GM19467 (cell line): ENCODE measurements around the gene DNAH10.
"Not testable (repeated sequence)": the region's sequence is repeated elsewhere in the genome, so short reads cannot be mapped to it uniquely, and the experiment has no call there.

Experiments
- ATAC-seq: cut with Tn5 transposase; IDR thresholded peaks from one replicate; pipeline ENCODE4 v1.9.1; 2021; ENCODE audit warnings: mild to moderate bottlenecking, moderate library complexity; ENCODE audit not compliant: unreplicated experiment

DNAH10 gene

DNA sequence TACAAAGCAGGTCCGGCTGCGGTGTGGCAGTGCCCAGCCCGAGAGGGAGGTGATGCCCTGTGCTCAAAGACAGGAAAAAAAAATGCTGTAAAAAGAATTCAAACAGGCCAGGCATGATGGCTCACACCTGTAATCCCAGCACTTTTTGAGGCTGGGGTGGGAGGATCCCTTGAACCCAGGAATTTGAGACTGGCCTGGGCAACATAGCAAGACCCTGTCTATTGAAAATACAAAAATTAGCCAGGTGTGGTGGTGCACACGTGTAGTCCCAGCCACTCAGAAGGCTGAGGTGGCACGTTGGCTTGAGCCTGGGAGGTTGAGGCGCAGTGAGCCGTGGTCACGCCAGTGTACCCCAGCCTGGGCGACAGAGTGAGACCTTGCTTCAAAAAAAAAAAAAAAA, 26.4 kb downstream of the DNAH10 start:
- ATAC-seq = no peak

DNA sequence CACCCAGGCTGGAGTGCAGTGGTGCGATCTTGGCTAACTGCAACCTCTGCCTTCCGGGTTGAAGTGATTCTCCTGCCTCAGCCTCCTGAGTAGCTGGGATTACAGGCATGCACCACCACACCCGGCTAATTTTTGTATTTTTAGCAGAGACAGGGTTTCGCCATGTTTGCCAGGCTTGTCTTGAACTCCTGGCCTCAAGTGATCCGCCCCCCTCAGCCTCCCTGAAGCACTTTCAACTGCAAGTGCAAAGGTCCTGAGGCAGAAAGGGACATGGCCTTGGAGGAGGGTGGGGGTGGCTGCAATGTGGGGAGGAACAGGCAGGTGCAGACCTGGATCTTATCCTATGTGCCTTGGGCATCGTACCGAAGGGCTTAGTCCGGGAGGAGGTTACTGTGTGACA, 27.3 kb downstream of the DNAH10 start:
- ATAC-seq = not testable (repeated sequence)

DNA sequence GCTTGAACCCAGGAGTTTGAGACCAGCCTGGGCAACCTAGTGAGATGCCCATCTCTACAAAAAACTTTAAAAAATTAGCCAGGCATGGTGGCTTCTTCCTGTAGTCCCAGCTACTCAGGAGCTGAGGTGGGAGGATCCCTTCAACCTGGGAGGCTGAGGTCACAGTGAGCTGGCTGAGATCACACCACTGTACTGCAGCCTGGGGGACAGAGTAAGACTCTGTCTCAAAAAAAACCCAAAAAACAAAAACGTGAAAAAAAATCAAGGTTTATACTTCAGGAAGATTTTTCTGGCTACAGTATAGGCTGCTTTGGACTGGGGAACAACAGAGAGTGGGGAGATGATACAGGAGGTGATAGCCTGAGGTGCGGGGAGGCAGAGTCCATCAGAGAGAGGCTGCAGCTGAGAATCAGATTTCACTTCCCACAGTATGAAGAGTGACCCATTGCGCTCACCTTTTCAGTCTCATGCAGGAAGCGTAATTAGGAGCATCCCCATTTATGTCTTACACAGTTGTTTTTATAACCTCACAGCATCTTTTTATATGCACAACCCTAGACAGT, 28.9 kb downstream of the DNAH10 start:
- no peak for ATAC-seq

DNA sequence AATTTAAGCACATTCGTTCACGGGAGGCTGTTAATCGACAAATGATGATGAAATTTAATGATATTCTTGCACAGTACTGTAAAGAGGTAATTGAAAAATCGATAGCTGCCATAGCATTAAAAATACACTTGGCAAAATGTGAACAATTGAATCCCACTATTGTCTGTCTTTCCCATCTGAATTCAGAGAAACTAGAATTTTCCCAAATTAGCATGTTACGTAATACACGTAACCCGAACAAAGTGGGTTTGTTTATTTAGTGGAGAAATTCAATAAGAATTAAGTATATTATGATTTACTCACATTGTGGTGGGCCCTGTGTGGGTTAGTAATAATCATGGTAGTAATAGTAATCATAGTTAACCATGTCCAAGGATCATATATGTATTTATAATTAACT, 31.9 kb downstream of the DNAH10 start:
- no peak for ATAC-seq

DNA sequence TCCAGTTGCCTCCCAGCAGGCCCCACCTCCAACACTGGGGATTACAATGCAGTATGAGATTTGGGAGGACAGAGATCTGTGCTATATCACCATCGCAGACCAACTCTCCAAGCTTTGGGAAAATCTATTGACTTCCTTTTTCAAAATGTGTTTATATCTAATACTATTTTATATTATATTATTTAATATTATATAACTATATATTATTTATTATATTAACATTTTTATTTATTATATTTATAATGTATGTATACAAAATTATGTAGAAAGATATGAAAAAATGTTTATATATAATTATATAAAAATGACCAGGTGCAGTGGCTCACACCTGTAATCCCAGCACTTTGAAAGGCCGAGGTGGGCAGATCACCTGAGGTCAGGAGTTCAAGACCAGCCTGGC, 36.4 kb downstream of the DNAH10 start:
- no peak for ATAC-seq

DNA sequence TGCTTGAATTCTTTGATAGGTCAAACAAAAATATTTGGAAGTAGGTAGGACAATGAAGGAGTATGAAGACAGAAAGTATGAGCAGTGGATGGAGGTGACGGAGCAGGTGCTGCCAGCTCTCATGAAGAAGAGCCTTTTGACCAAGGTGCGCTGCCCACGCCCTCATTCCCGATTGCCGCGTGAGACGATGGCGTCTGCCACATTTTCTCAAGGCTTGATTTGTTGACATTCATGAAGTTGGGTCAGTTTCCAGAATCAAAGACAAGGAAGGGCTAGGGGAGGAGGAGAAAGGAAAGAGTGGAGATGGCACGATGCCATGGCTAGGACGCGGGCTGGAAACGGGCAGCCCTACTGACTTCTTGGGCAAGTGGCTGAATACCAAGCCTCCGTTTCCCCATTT, 37.1 kb downstream of the DNAH10 start:
- no peak for ATAC-seq

DNA sequence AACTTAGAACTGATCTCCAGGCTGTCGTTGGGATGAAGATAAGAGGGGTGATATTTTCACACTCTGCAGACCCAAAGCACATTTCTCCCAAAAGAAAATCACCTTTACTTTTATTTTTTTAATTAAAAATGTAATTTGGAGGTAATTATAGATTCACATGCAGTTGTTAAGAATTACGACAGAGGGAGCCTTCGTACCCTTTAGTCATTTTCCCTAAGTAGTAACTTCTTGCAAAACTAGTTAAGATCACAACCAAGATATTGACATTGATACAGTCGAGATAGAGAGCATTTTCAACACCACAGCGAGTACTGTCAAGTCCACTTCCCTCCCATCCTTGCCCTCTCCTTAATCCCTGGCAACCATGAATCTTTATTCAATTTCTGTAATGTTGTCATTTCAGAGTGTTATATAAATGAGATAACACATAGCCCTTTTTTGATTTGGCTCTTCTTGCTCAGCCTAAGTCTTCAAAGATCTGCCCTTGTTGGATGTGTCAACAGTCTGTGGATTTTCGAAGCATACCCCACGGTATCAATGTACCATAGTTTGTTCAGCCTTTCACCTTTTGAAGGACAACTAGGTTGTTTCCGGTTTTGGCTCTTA, 39.6 kb downstream of the DNAH10 start:
- ATAC-seq = no peak

DNA sequence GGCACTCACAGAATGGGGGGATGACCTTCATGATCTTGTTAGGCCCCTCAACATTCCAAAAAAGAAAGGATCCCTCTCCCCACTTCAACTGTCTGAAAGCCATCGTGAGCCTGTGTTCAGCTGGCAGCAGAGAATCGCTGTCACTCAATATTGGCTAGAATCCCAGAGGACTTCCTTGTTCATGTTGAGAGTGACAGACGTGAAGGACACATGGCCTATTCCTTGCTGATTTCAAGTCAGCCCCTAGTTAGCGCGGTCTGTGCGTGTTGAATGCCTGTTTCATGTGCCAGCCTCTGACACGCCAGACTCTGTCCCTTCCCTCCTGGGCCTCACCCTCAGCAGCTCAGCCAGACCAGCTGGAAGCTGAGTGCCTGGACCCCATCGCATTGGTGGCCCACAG, 43.1 kb downstream of the DNAH10 start:
- no peak for ATAC-seq

DNA sequence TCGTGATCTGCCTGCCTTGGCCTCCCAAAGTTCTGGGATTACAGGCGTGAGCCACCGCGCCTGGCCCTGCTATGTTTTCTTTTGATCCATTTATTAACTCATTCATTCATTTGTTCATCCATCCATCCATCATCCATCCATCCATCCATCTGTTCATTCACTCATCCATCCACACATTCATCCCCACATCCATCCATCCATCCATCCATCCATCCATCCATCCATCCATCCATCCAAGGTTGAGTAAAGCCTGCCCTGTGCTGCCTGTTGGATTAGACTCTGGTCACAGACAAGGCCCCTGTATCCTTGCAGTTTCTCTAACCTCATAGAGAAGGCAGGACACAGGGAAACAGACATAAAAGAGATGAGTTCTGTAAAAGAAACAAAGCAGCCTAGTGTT, 44.9 kb downstream of the DNAH10 start:
- no peak for ATAC-seq

DNA sequence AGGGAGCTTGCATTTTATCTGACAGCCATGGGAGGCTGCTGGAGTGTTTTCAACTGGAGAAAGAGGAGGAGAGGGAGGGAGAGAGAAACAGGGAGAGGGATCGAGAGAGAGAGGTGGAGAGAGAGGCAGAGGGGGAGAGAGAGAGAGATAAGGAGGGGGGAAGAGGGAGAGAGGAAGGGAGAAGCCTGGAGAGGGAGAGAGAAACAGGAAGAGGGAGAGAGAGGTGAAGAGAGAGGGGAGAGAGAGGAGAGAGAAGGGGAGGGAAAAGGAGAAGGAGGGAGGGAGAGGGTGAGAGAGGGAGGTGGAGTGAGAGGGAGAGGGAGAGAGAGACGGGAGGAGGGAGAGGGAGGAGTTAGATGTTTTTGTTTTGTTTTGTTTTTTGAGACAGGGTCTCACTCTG, 45.6 kb downstream of the DNAH10 start:
- no peak for ATAC-seq

DNA sequence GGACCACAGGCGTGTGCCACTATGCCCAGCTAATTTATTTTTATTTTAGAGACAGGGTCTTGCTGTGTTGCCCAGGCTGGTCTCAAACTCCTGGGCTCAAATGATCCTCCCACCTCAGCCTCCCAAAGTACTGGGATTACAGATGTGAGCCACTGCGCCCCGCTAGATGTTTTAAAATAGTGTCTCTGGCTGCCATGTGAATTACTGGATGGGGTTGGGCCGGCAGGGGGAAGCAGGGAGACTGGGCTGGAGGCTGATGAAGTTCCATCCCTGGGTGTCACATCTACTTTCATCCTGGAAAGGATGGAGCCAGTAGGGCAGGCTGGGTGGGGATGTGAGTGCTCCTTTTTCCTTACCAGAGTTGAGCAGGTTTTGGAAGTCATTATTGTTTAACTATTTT, 46.1 kb downstream of the DNAH10 start:
- no peak for ATAC-seq

DNA sequence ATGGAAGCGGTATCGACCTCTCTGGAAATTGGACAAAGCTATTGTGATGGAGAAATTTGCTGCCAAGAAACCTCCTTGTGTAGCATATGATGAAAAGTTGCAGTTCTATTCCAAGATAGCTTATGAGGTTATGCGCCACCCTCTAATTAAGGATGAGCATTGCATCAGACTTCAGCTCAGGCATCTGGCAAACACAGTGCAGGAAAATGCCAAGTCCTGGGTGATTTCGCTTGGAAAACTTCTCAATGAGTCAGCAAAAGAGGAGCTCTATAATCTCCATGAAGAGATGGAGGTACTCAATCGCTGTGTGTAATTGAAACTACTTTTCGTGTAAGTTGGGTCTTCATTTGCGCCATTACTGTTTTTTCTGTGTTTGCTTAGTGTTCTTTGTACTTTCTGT, 51.2 kb downstream of the DNAH10 start:
- ATAC-seq = no peak

DNA sequence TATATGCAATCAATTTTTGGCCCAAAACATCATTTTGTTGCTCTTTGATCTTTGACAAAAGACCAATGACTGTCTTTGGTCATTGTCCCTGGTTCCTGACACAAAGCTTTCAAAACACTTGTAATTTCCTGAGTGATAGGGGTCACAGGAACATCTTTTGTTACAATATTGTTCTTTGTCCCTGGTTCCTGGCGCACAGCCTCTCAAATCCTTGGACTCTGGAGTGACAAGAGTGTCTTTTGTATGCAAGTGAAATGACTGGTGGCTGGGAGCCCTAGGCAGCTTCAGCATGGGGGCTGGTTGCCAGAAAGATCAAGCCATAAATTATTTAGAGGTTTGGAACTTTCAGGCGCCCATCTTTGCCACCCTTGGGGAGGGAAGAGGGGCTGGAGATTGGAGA, 53.9 kb downstream of the DNAH10 start:
- ATAC-seq = no peak

DNA sequence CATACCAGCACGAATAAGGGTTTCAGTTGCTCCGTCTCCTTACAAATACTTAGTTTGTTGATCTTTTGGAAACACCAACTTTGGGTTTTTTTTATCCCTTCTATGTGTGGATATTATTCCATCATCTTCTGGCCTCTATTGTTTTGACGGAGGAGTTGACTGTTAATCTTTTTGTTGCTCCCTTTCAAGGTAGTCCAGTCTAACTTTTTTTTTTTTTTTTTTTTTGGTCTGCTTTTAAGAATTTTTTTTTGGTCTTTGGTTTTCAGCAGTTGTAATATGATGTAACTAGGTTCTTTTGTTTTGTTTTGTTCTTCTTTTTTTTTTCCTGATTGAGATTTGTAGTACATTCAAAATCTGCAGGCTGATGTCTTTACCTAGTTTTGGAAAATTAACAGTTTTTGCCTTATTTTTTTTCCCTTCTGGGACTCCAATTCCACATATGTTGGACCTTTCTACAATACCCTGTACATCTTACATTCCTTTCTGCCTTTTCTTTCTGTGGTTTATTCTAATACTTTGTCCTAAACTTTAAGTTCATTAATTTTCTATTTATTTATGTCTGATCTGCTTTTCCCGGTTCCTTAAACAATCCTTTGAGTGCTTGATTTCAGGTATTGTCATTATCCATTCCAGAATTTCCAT, 54.9 kb downstream of the DNAH10 start:
- ATAC-seq = no peak

DNA sequence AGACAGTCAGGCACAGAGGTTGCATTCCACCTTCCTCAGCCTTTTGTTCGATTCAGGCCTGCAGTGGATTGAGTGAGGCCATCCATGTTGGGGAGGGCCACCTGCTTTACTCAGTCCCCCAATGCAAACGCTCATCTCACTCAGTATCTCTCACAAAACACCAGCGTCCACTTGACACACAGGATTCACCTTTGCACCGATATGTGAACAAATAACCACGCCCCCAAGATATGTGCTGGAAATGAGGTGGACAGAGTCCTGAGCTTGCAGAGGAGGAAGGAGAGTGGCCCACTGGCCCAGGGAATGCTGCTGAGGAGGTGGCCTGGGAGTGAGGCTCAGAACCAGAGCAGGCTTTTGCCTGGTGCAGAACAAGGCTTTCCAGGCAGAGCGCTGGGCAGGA, 60.7 kb downstream of the DNAH10 start:
- no peak for ATAC-seq

DNA sequence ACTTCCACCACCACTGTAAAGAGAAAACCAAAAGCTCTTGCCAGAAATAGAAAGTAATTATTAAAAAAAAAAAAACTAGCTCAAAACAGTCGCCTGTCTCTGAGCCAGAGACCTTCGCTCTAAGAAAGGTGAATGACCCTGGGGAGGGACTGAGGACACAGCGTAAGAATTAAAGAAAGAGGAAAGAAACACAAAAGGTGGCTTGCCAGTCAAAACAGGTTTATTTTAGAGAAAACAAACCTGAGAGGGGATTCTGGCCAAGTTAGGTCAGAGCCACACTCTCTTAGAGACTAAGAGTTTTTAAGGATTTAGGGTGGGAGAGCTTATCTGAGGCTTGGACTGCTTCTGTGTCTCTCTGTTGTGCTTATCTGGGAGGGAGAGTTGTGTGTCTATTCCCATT, 66.0 kb downstream of the DNAH10 start:
- no peak for ATAC-seq

DNA sequence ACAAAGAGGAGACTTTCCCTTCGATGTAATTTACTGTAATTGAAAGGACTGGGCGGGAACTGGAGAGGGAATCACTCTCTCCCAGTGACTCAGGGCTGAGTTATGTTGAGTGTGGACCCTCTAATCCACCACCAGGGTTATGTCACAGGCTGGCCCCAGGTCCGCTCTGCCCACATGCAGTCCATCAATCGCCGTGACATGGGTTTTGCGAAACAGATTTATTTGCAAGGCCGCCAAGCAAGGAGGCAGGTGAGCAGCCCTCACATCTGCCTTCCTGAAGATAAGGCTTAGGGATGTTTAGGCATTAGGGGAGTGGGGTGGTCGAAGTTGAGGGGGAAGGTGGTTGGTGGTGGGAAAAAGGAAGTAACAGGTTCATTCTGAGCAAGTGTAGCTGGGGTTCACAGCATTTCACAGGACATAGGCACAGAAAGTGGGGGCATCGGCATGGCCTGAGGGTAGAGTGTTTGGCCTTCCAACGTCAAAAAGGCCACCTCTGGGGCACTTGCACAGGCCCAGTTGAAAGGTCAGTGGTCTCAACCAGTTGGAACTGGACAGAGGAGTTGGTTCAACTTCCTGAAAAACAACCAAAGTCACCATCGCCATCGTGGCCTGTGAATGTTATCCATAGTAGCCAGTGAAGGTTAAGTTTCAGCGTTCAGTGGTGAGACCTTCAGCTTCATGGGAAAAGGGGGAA, 66.9 kb downstream of the DNAH10 start:
- ATAC-seq = no peak

DNA sequence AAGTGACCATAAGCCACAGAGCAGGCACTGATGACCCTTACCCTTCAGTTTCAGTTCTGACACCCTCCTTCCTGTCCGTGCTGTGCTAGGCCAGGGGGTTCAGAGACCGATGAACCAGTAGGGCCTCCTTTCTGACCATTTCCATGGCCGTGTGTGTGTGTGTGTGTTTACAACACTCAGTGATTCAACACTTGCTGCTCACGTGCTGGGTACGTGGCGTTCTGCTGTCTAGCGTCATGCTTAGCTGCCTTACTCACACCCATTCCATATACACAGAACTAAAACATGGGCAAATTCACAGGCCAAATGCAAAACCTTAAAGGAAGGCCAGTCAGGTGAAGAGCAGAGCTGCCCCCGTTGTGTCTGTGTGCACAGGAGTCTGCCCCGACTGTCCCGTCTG, 67.5 kb downstream of the DNAH10 start:
- no peak for ATAC-seq

DNA sequence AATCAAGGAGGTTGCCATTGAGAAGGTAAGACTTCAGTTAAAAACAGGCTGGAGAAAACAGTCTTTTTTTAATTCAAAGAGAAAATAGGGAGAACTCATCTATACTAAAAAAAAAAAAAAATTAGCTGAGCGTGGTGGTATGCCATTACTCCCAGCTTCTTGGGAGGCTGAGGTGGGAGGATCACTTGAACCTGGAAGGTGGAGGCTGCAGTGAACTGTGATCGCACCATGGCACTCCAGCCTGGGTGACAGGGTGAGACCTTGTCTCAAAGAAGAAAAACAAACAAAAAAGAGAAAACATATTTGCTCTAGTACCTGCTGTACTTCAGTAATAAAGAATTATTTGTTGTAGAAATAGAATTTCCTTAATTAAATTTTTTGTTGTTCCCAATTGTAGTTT, 68.6 kb downstream of the DNAH10 start:
- ATAC-seq = no peak

DNA sequence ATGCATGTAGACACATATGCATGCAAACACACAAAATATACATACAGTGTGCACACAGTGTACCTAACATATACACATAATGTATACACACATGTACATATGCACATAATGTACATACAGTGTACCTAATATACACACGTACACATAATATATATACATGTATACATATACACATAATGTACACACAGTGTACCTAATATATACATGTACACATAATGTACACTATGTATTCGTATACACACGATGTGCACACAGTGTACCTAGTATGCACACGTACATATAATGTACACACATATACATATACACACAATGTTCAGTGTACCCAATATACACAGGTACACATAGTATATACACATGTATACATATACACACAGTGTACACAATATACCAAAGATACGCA, 70.0 kb downstream of the DNAH10 start:
- ATAC-seq = no peak

DNA sequence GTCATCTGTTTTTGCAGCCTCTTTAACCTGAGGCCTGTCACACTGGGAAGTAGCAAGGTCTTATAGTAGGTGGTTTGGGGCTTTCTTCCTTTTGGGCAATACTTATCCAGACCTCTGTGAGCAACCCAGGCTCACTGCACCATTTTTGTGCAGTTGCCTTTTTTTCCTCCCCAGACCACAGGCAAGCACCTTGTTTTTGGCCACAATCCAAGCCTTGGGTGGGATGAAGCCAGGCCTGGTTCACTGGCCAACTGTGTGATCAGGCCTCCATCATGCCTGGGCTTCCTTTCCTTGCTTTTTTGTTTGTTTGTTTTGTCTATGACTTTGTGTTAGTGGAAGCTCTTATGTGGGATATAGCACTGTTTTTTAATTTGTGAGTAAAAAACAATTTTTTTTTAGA, 71.7 kb downstream of the DNAH10 start:
- ATAC-seq = no peak

DNA sequence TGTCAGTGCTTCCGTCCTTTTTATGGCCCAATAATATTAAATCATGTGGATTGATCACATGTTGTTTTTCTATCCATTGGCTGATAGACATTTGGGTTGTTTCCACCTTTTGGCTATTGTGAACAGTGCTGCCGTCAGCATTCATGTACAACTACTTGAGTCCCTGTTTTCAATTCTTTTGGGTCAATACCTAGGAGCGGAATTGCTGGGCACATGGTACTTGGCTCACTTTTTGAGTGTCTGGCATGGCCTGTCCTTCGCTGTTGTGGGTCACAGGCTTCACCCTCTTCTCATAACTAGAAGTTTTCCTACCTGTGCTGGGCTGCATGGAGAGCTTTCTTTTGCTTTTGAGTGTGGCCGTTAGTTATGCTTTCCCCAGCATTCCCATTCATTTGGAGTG, 72.7 kb downstream of the DNAH10 start:
- no peak for ATAC-seq
